K562 (cell line): ENCODE results near the gene SHB. TPM values are rescaled to one million over a fixed set of nuclear protein-coding genes. Genes with fewer than 3 reads are reported as not detected.

Source experiments
- ATAC-seq: fragments of 200-7000 bp; cut with Tn5 transposase; 3 replicates; pipeline ENCODE4 v1.9.1; 2020; ENCODE audit warnings: moderate library complexity
- BruUV-seq: library from RNA; stranded (reverse); fragments of 400-500 nt; replicated peaks from 2 replicates; lab custom pipeline; 2021; lab: Mats Ljungman, UMichigan
- CTCF ChIA-PET: fragments of 300-600 bp; formaldehyde crosslinking; extraction: SDS; loops from one replicate; lab custom pipeline; 2021; ENCODE audit warnings: low intra/inter-chr PET ratio; lab: Yijun Ruan, JAX
- POLR2A ChIA-PET: fragments of 300-600, 350-650 bp; sonication (Branson Sonifier 250); formaldehyde crosslinking; extraction: SDS; loops from one replicate; lab custom pipeline; 2021; ENCODE audit warnings: antibody characterized with exemption, inconsistent platforms; lab: Yijun Ruan, JAX
- DNase-seq, 4 experiments: peaks; one replicate each; pipeline versions ENCODE4 v3.0.0 to v3.0.0-alpha.2; 2011 to 2018; ENCODE audit warnings: low spot score in 3 of 4, mixed read lengths in 3 of 4; ENCODE audit errors: extremely low read depth in 1 of 4
- FAIRE-seq: peaks from 2 replicates; lab custom pipeline; 2011; peaks lifted over from hg19 to GRCh38; lab: Jason Lieb, UNC
- H2AFZ ChIP-seq: 2 replicates; pipeline ENCODE4 v1.6.0; 2011; ENCODE audit warnings: low read depth, low read length, control low read depth, inconsistent platforms
- H3K27ac ChIP-seq: fragments of 200-600 bp; 3 replicates; pipeline ENCODE4 v1.8.0; 2011; ENCODE audit warnings: low read depth, mild to moderate bottlenecking, control low read depth, inconsistent platforms, low read length, moderate library complexity, mixed read lengths; ENCODE audit errors: extremely low read depth
- H3K27me3 ChIP-seq, 2 experiments: fragments of 300-600 bp in 1 of 2; 2 replicates in 1 of 2; 3 replicates in 1 of 2; pipeline versions ENCODE4 v1.6.0 to v1.8.0; 2011; ENCODE audit warnings: inconsistent platforms in 2 of 2, low read length in 2 of 2, mild to moderate bottlenecking in 1 of 2, mixed read lengths in 1 of 2, moderate library complexity in 1 of 2; ENCODE audit not compliant: control insufficient read depth in 2 of 2, insufficient read depth in 2 of 2
- H3K36me3 ChIP-seq: fragments of 300-600 bp; 3 replicates; pipeline ENCODE4 v1.8.0; 2011; ENCODE audit warnings: mild to moderate bottlenecking, low read length, inconsistent platforms; ENCODE audit not compliant: control insufficient read depth, insufficient read depth
- H3K4me1 ChIP-seq, 2 experiments: fragments of 200-600 bp in 1 of 2; replicated peaks in 1 of 2; 2 replicates in 1 of 2; 3 replicates in 1 of 2; pipeline versions ENCODE4 v1.5.1 to v1.8.0; 2011; ENCODE audit warnings: inconsistent platforms in 2 of 2, low read length in 2 of 2, mild to moderate bottlenecking in 1 of 2, mixed read lengths in 1 of 2, moderate library complexity in 1 of 2; ENCODE audit not compliant: control insufficient read depth in 2 of 2, insufficient read depth in 2 of 2
- H3K4me2 ChIP-seq: 2 replicates; pipeline ENCODE4 v1.6.1; 2011; ENCODE audit warnings: low read length, control low read depth, inconsistent platforms, mixed read lengths; ENCODE audit not compliant: insufficient read depth
- H3K4me3 ChIP-seq: fragments of 200-600 bp; sonication (generic), shearing (Covaris generic); 2 replicates; pipeline ENCODE4 v1.5.1; 2016; ENCODE audit warnings: control low read depth, inconsistent platforms
- H3K79me2 ChIP-seq: fragments of 200-600 bp; 3 replicates; pipeline ENCODE4 v1.8.0; 2011; ENCODE audit warnings: low read length, inconsistent platforms; ENCODE audit not compliant: control insufficient read depth, insufficient read depth
- H3K9ac ChIP-seq, 2 experiments: 2 replicates each; pipeline versions ENCODE4 v1.6.0 to v1.6.1; 2011; ENCODE audit warnings: low read depth in 2 of 2, low read length in 2 of 2, control low read depth in 1 of 2, inconsistent platforms in 1 of 2, mild to moderate bottlenecking in 1 of 2, mixed read lengths in 1 of 2; ENCODE audit not compliant: insufficient read depth in 1 of 2
- H3K9me1 ChIP-seq: one replicate; pipeline ENCODE4 v1.6.0; 2011; ENCODE audit warnings: inconsistent platforms, mild to moderate bottlenecking, low read length, moderate library complexity; ENCODE audit not compliant: control insufficient read depth, insufficient read depth
- H3K9me3 ChIP-seq: replicated peaks from 2 replicates; pipeline ENCODE4 v1.5.1; 2011; ENCODE audit warnings: low read depth, low read length, inconsistent platforms; ENCODE audit not compliant: control insufficient read depth, insufficient read depth
- H4K20me1 ChIP-seq: replicated peaks from 2 replicates; pipeline ENCODE4 v1.6.1; 2011; ENCODE audit warnings: low read length, inconsistent platforms, mixed read lengths; ENCODE audit not compliant: control insufficient read depth, insufficient read depth
- ARID2 ChIP-seq: fragments of 450-650 bp; IDR thresholded peaks from 2 replicates; pipeline ENCODE4 v1.6.1; 2017; ENCODE audit warnings: antibody characterized with exemption, mild to moderate bottlenecking
- GTF2A2 ChIP-seq: IDR thresholded peaks from 2 replicates; pipeline ENCODE4 v1.6.1; 2016; ENCODE audit warnings: mild to moderate bottlenecking, missing genetic modification characterization, missing compliant biosample characterization
- NCOR1 ChIP-seq: fragments of 450-650 bp; IDR thresholded peaks from 2 replicates; pipeline ENCODE4 v1.6.1; 2016; ENCODE audit warnings: mild to moderate bottlenecking, moderate library complexity
- PRPF4 ChIP-seq: fragments of 200-400 bp; formaldehyde crosslinking; IDR thresholded peaks from one replicate; pipeline ENCODE4 v1.6.1; 2017; ENCODE audit warnings: low read length, low read depth, mild to moderate bottlenecking; ENCODE audit not compliant: insufficient read depth, poor library complexity, severe bottlenecking
- PTBP1 ChIP-seq: fragments of 200-400 bp; formaldehyde crosslinking; IDR thresholded peaks from 2 replicates; pipeline ENCODE4 v1.6.1; 2017; ENCODE audit warnings: low read depth, low read length
- STAG1 ChIP-seq: sonication (generic); formaldehyde crosslinking; IDR thresholded peaks from 2 replicates; pipeline ENCODE4 v1.5.0; 2020; ENCODE audit warnings: missing genetic modification reagents, borderline replicate concordance
- ZNF174 ChIP-seq: fragments of 250-450 bp; sonication (Bioruptor Pico); IDR thresholded peaks from 2 replicates; pipeline ENCODE4 v1.4.0; 2020; ENCODE audit warnings: mild to moderate bottlenecking
- ZNF274 ChIP-seq: IDR thresholded peaks from 2 replicates; pipeline ENCODE4 v1.6.1; 2011; ENCODE audit warnings: low read depth, mild to moderate bottlenecking, low read length, moderate library complexity, borderline replicate concordance
- ZNF445 ChIP-seq: fragments of 250-450 bp; sonication (Bioruptor Pico); IDR thresholded peaks from 2 replicates; pipeline ENCODE4 v1.4.0; 2020; ENCODE audit warnings: low read depth, mild to moderate bottlenecking, moderate library complexity
- WGBS: fragments of 100-300 bp; shearing (Covaris generic); methylation state at CpG from one replicate; pipeline ENCODE4 v1.1.6; 2016; ENCODE audit warnings: low coverage, mixed read lengths; ENCODE audit not compliant: insufficient coverage; ENCODE audit errors: missing lambda C conversion rate; 5-methylcytosine and 5-hydroxymethylcytosine counted together
- in situ Hi-C: fragments of 300-500 bp; cut with MboI; formaldehyde crosslinking; loops from 4 replicates; pipeline ENCODE4 v1.15.0; 2018; ENCODE audit warnings: inconsistent platforms, mixed read lengths
- intact Hi-C: fragments of 100-400 bp; cut with micrococcal nuclease; formaldehyde crosslinking; loops from 2 replicates; pipeline ENCODE4 v1.14.2; 2022
- polyA plus RNA-seq, 8 experiments: library from polyadenylated mRNA; depleted of rRNA in 4 of 8; stranded (reverse) in 5 of 8; unstranded in 3 of 8; fragments of >200 nt; fragmentation: Nextera tagmentation in 2 of 8; fragmentation: Illumina TruSeq in 1 of 8; extraction: Ambion mirVana in 2 of 8; extraction: Trizol in 1 of 8; gene quantifications; 2 replicates each; pipeline versions ENCODE4 v1.2.1 to v1.2.3, GENCODE V29; 2011 to 2014; ENCODE audit warnings: inconsistent platforms in 1 of 8, missing spikeins in 1 of 8
- total RNA-seq, 7 experiments: library from RNA; depleted of rRNA in 6 of 7; stranded (reverse); fragments of >200 nt in 6 of 7; fragmentation: Illumina TruSeq in 2 of 7; extraction: Trizol in 2 of 7; gene quantifications; 2 replicates each; pipeline versions ENCODE4 v1.2.1 to v1.2.3, GENCODE V29; 2011 to 2021; ENCODE audit warnings: low replicate concordance in 1 of 7
- TF ChIP-seq, protein P1 (sequence below): sonication (generic); formaldehyde crosslinking; IDR thresholded peaks from 2 replicates; pipeline ENCODE4 v1.8.0; 2022; ENCODE audit warnings: mild to moderate bottlenecking, missing genetic modification reagents
- TF ChIP-seq, protein P2 (sequence below): IDR thresholded peaks from 2 replicates; pipeline ENCODE4 v1.6.1; 2012; ENCODE audit warnings: low read depth, low read length, improper control_type of control experiment, borderline replicate concordance
- TF ChIP-seq, protein P3 (sequence below): fragments of 450-650 bp; IDR thresholded peaks from 2 replicates; pipeline ENCODE4 v1.6.1; 2018; ENCODE audit warnings: mild to moderate bottlenecking, low read depth; ENCODE audit not compliant: partially characterized antibody

SHB gene
- total and polyA plus RNA-seq, 9 of the 15 experiments (the other 6 are each of a cell fraction or from before 2014, with no cell fraction given): 0.78 to 16.0 (median 5.3) TPM

DNA sequence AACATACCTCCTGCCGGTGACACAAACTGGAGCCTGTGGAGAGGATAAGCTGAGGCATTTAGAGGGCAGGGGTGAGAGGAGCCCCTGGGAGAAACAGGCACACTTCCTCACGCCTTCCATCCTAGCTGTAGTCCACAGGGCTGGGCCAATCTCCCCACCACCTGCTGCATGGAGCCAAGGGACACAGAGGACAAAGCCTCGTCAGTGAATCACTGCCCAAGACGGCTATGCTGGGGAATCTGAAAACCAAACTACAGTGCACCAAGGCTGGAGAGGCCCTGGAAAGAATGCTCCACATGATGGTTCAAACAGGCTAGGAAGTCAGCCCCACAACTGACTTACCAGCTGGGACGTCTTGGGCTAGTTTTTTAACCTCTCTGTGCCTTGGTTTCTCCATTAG lies 57.0 kb downstream of the SHB start:
- Histone ChIP-seq H3K9me3 (no peaks in the 10 kb centered on the region), H3K9me1 (peaks cover 6% of the 10 kb centered on the region), H3K79me2 (no peaks in the 10 kb centered on the region), H3K36me3 (peaks cover 13% of the 10 kb centered on the region; the same call in 2 of the 3 replicates), H3K27me3 (no peaks in the 10 kb centered on the region), H3K4me3 (no peak overlapping the region), H4K20me1 (peaks cover 21% of the 10 kb centered on the region), H3K4me1 (peaks cover 13 to 17% of the 10 kb centered on the region in 2 experiments; a peak in 4 of 5 replicates), H3K4me2 (no peak overlapping the region), H3K9ac (no peak overlapping the region), H3K27ac (no peak overlapping the region), H2AFZ (no peak overlapping the region)
- POLR2A ChIA-PET: interaction anchor here (0.7 to 1.2 kb wide), 2 partner anchors 13 to 51 kb away, joined by 3 to 5 read pairs; no protein-coding TSS in a partner anchor
- no TSS peak for BruUV-seq
- TF ChIP-seq GTF2A2 (tag) (no peak), ZNF445 (CRISPR knock-in tag) (no peak), PRPF4 (no peak), ZNF274 (no peak), NCOR1 (no peak), ARID2 (no peak), ZNF174 (no peak), STAG1 (no peak), PTBP1 (no peak)
- TF ChIP-seq, protein P1, sequence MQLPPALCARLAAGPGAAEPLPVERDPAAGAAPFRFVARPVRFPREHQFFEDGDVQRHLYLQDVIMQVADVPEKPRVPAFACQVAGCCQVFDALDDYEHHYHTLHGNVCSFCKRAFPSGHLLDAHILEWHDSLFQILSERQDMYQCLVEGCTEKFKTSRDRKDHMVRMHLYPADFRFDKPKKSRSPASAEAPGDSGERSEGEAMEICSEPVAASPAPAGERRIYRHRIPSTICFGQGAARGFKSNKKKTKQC (CRISPR knock-in tag): no peak
- TF ChIP-seq, protein P2, sequence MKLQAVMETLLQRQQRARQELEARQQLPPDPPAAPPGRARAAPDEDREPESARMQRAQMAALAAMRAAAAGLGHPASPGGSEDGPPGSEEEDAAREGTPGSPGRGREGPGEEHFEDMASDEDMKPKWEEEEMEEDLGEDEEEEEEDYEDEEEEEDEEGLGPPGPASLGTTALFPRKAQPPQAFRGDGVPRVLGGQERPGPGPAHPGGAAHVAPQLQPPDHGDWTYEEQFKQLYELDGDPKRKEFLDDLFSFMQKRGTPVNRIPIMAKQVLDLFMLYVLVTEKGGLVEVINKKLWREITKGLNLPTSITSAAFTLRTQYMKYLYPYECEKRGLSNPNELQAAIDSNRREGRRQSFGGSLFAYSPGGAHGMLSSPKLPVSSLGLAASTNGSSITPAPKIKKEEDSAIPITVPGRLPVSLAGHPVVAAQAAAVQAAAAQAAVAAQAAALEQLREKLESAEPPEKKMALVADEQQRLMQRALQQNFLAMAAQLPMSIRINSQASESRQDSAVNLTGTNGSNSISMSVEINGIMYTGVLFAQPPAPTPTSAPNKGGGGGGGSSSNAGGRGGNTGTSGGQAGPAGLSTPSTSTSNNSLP: no peak
- TF ChIP-seq, protein P3, sequence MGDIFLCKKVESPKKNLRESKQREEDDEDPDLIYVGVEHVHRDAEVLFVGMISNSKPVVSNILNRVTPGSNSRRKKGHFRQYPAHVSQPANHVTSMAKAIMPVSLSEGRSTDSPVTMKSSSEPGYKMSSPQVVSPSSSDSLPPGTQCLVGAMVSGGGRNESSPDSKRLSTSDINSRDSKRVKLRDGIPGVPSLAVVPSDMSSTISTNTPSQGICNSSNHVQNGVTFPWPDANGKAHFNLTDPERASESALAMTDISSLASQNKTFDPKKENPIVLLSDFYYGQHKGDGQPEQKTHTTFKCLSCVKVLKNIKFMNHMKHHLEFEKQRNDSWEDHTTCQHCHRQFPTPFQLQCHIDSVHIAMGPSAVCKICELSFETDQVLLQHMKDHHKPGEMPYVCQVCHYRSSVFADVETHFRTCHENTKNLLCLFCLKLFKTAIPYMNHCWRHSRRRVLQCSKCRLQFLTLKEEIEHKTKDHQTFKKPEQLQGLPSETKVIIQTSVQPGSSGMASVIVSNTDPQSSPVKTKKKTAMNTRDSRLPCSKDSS: no peak
- FAIRE-seq (no peak), DNase-seq (no peak), ATAC-seq (no peak)
- intact Hi-C loops: no loop called here
- 69% methylated on average over 5 of the region's 5 CpGs for WGBS
- in situ Hi-C loops: no loop called here
- CTCF ChIA-PET: no interaction called here
